Vagina (tissue), 2 donors: Measurements from ENCODE around the gene RALGAPA2.

Experiments used
- POLR2AphosphoS5 ChIP-seq, 2 donors: sonication (generic); formaldehyde crosslinking; IDR thresholded peaks; one replicate each; pipeline ENCODE4 v1.9.0; 2017; ENCODE audit warnings: antibody characterized with exemption in 2 of 2, mild to moderate bottlenecking in 2 of 2, low read depth in 1 of 2; ENCODE audit not compliant: insufficient read depth in 1 of 2
- TF ChIP-seq, protein P1 (sequence below), 3 experiments: fragments of 450-650 bp in 2 of 3; fragments of 200-600 bp in 1 of 3; sonication (generic) in 1 of 3; IDR thresholded peaks; one replicate each; pipeline ENCODE4 v1.5.1; 2017 to 2019; ENCODE audit warnings: antibody characterized with exemption in 3 of 3, mild to moderate bottlenecking in 2 of 3, moderate library complexity in 2 of 3

DNA sequence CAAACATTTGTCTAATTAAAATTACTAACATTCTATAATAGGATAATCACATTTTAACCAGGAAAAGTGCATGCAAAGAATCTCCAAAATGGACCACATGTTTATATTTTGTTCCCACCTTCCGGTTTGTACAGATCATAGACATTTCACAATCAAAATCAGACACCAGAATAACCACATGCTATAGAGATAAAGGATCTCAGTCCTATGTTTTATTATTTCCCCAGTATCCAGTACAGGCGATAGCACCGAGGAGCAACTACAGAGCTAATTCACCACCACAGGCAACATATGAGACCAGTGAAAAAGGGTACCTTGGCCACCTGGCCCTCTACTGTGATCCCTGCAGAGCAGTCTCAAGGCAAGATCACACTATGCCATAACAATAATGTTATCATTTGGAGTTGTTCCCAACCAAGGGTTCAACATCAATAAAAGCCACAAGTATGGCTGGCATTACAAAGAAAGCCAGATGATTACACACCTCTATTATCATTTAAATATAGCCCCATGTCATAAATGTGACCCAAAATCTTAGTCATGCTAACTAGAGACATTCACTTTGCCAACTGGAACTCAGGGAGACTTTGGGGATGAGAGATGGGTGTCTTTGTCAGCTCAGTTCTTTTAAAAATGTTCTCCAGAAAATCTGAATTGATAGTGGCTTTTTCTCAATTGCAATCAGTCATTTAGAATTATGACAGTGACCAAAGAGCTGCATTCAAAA lies 46.7 kb downstream of the RALGAPA2 start:
- TF ChIP-seq, protein P1, sequence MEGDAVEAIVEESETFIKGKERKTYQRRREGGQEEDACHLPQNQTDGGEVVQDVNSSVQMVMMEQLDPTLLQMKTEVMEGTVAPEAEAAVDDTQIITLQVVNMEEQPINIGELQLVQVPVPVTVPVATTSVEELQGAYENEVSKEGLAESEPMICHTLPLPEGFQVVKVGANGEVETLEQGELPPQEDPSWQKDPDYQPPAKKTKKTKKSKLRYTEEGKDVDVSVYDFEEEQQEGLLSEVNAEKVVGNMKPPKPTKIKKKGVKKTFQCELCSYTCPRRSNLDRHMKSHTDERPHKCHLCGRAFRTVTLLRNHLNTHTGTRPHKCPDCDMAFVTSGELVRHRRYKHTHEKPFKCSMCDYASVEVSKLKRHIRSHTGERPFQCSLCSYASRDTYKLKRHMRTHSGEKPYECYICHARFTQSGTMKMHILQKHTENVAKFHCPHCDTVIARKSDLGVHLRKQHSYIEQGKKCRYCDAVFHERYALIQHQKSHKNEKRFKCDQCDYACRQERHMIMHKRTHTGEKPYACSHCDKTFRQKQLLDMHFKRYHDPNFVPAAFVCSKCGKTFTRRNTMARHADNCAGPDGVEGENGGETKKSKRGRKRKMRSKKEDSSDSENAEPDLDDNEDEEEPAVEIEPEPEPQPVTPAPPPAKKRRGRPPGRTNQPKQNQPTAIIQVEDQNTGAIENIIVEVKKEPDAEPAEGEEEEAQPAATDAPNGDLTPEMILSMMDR (IDR thresholded peaks at IDR 0.05): no peak
- TF ChIP-seq POLR2AphosphoS5 (IDR thresholded peaks at IDR 0.05; ENCODE audit: insufficient read depth in 1 of 2, low read depth in 1 of 2): no peak
